HepG2 (cell line): Measurements from ENCODE around the gene EFNB1. TPM values are rescaled to one million over a fixed set of nuclear protein-coding genes. Genes with fewer than 3 reads are reported as not detected.

Source experiments
- ATAC-seq: fragments of 200-7000 bp; cut with Tn5 transposase; 3 replicates; pipeline ENCODE4 v1.9.1; 2020; ENCODE audit warnings: mild to moderate bottlenecking, moderate library complexity
- BruUV-seq: library from RNA; stranded (reverse); fragments of 400-500 nt; replicated peaks from 2 replicates; lab custom pipeline; 2021; lab: Mats Ljungman, UMichigan
- CTCF ChIA-PET: fragments of 300-600 bp; formaldehyde crosslinking; extraction: SDS; loops from one replicate; lab custom pipeline; 2021; ENCODE audit warnings: low total read pairs, inconsistent platforms, low intra/inter-chr PET ratio; lab: Yijun Ruan, JAX
- POLR2A ChIA-PET: fragments of 350-600 bp; sonication (Branson Sonifier 250); formaldehyde crosslinking; loops from one replicate; lab custom pipeline; 2020; ENCODE audit warnings: antibody characterized with exemption, inconsistent platforms; lab: Yijun Ruan, JAX
- DNase-seq: peaks from one replicate; pipeline ENCODE4 v3.0.0-alpha.2; 2015; ENCODE audit warnings: low spot score
- FAIRE-seq: peaks from 3 replicates; lab custom pipeline; 2011; peaks lifted over from hg19 to GRCh38; lab: Jason Lieb, UNC
- H2AFZ ChIP-seq: one replicate; pipeline ENCODE4 v1.6.1; 2011; ENCODE audit warnings: low read length, inconsistent platforms
- H3K27ac ChIP-seq: fragments of 300-600 bp; 3 replicates; pipeline ENCODE4 v1.8.0; 2011; ENCODE audit warnings: mixed run types, mild to moderate bottlenecking, mixed read lengths, low read length, inconsistent platforms; ENCODE audit not compliant: insufficient read depth; ENCODE audit errors: extremely low read length
- H3K27me3 ChIP-seq, 2 experiments: fragments of 200-600 bp in 1 of 2; 2 replicates in 1 of 2; 3 replicates in 1 of 2; pipeline versions ENCODE4 v1.6.0 to v1.8.0; 2011; ENCODE audit warnings: low read length in 2 of 2, mild to moderate bottlenecking in 2 of 2, moderate library complexity in 2 of 2, inconsistent platforms in 1 of 2; ENCODE audit not compliant: insufficient read depth in 2 of 2, control insufficient read depth in 1 of 2
- H3K36me3 ChIP-seq, 2 experiments: fragments of 200-600 bp in 1 of 2; replicated peaks in 1 of 2; 2 replicates in 1 of 2; 3 replicates in 1 of 2; pipeline versions ENCODE4 v1.5.1 to v1.8.0; 2011; ENCODE audit warnings: low read length in 2 of 2, inconsistent platforms in 1 of 2; ENCODE audit not compliant: insufficient read depth in 2 of 2, control insufficient read depth in 1 of 2
- H3K4me1 ChIP-seq: 2 replicates; pipeline ENCODE4 v1.5.1; 2012; ENCODE audit warnings: low read length, inconsistent platforms; ENCODE audit not compliant: insufficient read depth
- H3K4me2 ChIP-seq: 2 replicates; pipeline ENCODE4 v1.6.0; 2011; ENCODE audit warnings: low read depth, low read length, inconsistent platforms
- H3K4me3 ChIP-seq, 3 experiments: fragments of 200-600 bp in 1 of 3; sonication (generic), shearing (Covaris generic) in 1 of 3; replicated peaks in 1 of 3; 2 replicates each; pipeline ENCODE4 v1.5.1; 2011 to 2016; ENCODE audit warnings: low read length in 3 of 3, inconsistent platforms in 2 of 3, low read depth in 2 of 3, mild to moderate bottlenecking in 2 of 3, control low read depth in 1 of 3, mixed read lengths in 1 of 3; ENCODE audit not compliant: insufficient read depth in 1 of 3
- H3K79me2 ChIP-seq: one replicate; pipeline ENCODE4 v1.6.1; 2011; ENCODE audit warnings: low read length, inconsistent platforms; ENCODE audit not compliant: insufficient read depth
- H3K9ac ChIP-seq: 2 replicates; pipeline ENCODE4 v1.6.0; 2011; ENCODE audit warnings: mild to moderate bottlenecking, low read depth, low read length, inconsistent platforms; ENCODE audit not compliant: insufficient read depth
- H3K9me3 ChIP-seq: 2 replicates; pipeline ENCODE4 v1.5.1; 2012; ENCODE audit warnings: mild to moderate bottlenecking, low read length
- H4K20me1 ChIP-seq: 2 replicates; pipeline ENCODE4 v1.6.0; 2011; ENCODE audit warnings: inconsistent platforms, mild to moderate bottlenecking, low read length, moderate library complexity; ENCODE audit not compliant: insufficient read depth
- ATRX ChIP-seq: sonication (generic); formaldehyde crosslinking; IDR thresholded peaks from 2 replicates; pipeline ENCODE4 v1.4.0; 2020; ENCODE audit warnings: missing genetic modification reagents, borderline replicate concordance
- CBX5 ChIP-seq: sonication (generic); formaldehyde crosslinking; IDR thresholded peaks from 2 replicates; pipeline ENCODE4 v1.4.0; 2020; ENCODE audit warnings: missing genetic modification reagents, borderline replicate concordance
- NBN ChIP-seq: fragments of 450-650 bp; conservative IDR thresholded peaks from 2 replicates; pipeline ENCODE4 v1.6.1; 2017
- PAF1 ChIP-seq: IDR thresholded peaks from 2 replicates; pipeline ENCODE4 v1.6.1; 2016; ENCODE audit warnings: missing genetic modification reagents, missing compliant biosample characterization
- RAD21 ChIP-seq: fragments of 450-650 bp; formaldehyde crosslinking; IDR thresholded peaks from 2 replicates; pipeline ENCODE4 v1.5.0; 2020; ENCODE audit warnings: mild to moderate bottlenecking
- SMYD3 ChIP-seq: sonication (generic); formaldehyde crosslinking; IDR thresholded peaks from 2 replicates; pipeline ENCODE4 v1.8.1; 2023; ENCODE audit warnings: mild to moderate bottlenecking, missing genetic modification reagents
- TAF15 ChIP-seq: fragments of 200-400 bp; formaldehyde crosslinking; IDR thresholded peaks from one replicate; pipeline ENCODE4 v1.6.1; 2018; ENCODE audit warnings: mild to moderate bottlenecking, low read depth, low read length; ENCODE audit not compliant: poor library complexity, severe bottlenecking
- ZBTB42 ChIP-seq: sonication (generic); formaldehyde crosslinking; IDR thresholded peaks from 2 replicates; pipeline ENCODE4 v1.5.0; 2020; ENCODE audit warnings: mild to moderate bottlenecking, missing genetic modification reagents
- ZNF207 ChIP-seq: fragments of 450-650 bp; IDR thresholded peaks from 2 replicates; pipeline ENCODE4 v1.6.1; 2016; ENCODE audit warnings: antibody characterized with exemption, borderline replicate concordance
- WGBS: methylation state at CpG from one replicate; pipeline ENCODE4 v1.1.6; 2017; ENCODE audit warnings: low lambda C conversion rate; 5-methylcytosine and 5-hydroxymethylcytosine counted together
- in situ Hi-C: cut with HindIII; loops from 2 replicates; pipeline ENCODE4 v1.10.0; 2017; ENCODE audit warnings: low pct_unique_long_range_greater_than_20kb; ENCODE audit not compliant: extremely low pct_ligation_motif_present
- intact Hi-C: fragments of 100-400 bp; cut with micrococcal nuclease; formaldehyde crosslinking; loops from one replicate; pipeline ENCODE4 v1.10.0; 2022; ENCODE audit not compliant: unreplicated experiment
- polyA plus RNA-seq, 8 experiments: library from polyadenylated mRNA; depleted of rRNA in 3 of 8; stranded (reverse) in 7 of 8; unstranded in 1 of 8; fragments of >200 nt; fragmentation: Illumina TruSeq in 4 of 8; extraction: Trizol in 4 of 8; gene quantifications; 2 replicates each; pipeline versions ENCODE4 v1.2.1 to v1.2.3, GENCODE V29; 2011 to 2016; ENCODE audit warnings: low read depth in 4 of 8, missing spikeins in 1 of 8, mixed read lengths in 1 of 8; ENCODE audit not compliant: insufficient read depth in 1 of 8
- total RNA-seq, 5 experiments: library from RNA; depleted of rRNA; stranded (reverse); fragments of >200 nt; fragmentation: Illumina TruSeq; extraction: Trizol; gene quantifications; 2 replicates each; pipeline ENCODE4 v1.2.3, GENCODE V29; 2016; ENCODE audit warnings: low read depth in 1 of 5
- TF ChIP-seq, protein P1 (sequence below): sonication (generic); formaldehyde crosslinking; IDR thresholded peaks from 2 replicates; pipeline ENCODE4 v1.4.0; 2020; ENCODE audit warnings: missing genetic modification reagents
- TF ChIP-seq, protein P2 (sequence below): sonication (generic); formaldehyde crosslinking; IDR thresholded peaks from 2 replicates; pipeline ENCODE4 v1.5.0; 2020; ENCODE audit warnings: mild to moderate bottlenecking, missing genetic modification reagents

EFNB1 gene
- total and polyA plus RNA-seq, 2 of the 13 experiments (the other 11 are each of a cell fraction or from before 2014, with no cell fraction given) = 4.0 to 4.1 TPM

GRCh38 chrX:68870357-68870756 lies 41.5 kb downstream of the EFNB1 start:
- in situ Hi-C loops = no loop called here
- no peaks in the 10 kb centered on the region for H3K79me2 ChIP-seq
- H3K9me3 ChIP-seq = no peaks in the 10 kb centered on the region
- H3K27ac ChIP-seq = no peak overlapping the region
- ChIA-PET CTCF (no interaction called here), POLR2A (interaction anchor here (1.2 kb wide), 1 partner anchor 41 kb away, joined by 7 read pairs; the partner anchor contains the start of gene EFNB1)
- 29% methylated on average over 2 of the region's 3 CpGs for WGBS
- BruUV-seq = no TSS peak
- intact Hi-C loops = no loop called here
- H3K4me1 ChIP-seq = peaks cover 17% of the 10 kb centered on the region
- FAIRE-seq (no peak), ATAC-seq (no peak), DNase-seq (no peak)
- H4K20me1 ChIP-seq = no peaks in the 10 kb centered on the region
- no peaks in the 10 kb centered on the region for H3K27me3 ChIP-seq
- H2AFZ ChIP-seq = no peak overlapping the region
- H3K4me3 ChIP-seq = no peak overlapping the region
- no peak for TF ChIP-seq PAF1 (CRISPR knock-in tag)
- TF ChIP-seq, protein P1, sequence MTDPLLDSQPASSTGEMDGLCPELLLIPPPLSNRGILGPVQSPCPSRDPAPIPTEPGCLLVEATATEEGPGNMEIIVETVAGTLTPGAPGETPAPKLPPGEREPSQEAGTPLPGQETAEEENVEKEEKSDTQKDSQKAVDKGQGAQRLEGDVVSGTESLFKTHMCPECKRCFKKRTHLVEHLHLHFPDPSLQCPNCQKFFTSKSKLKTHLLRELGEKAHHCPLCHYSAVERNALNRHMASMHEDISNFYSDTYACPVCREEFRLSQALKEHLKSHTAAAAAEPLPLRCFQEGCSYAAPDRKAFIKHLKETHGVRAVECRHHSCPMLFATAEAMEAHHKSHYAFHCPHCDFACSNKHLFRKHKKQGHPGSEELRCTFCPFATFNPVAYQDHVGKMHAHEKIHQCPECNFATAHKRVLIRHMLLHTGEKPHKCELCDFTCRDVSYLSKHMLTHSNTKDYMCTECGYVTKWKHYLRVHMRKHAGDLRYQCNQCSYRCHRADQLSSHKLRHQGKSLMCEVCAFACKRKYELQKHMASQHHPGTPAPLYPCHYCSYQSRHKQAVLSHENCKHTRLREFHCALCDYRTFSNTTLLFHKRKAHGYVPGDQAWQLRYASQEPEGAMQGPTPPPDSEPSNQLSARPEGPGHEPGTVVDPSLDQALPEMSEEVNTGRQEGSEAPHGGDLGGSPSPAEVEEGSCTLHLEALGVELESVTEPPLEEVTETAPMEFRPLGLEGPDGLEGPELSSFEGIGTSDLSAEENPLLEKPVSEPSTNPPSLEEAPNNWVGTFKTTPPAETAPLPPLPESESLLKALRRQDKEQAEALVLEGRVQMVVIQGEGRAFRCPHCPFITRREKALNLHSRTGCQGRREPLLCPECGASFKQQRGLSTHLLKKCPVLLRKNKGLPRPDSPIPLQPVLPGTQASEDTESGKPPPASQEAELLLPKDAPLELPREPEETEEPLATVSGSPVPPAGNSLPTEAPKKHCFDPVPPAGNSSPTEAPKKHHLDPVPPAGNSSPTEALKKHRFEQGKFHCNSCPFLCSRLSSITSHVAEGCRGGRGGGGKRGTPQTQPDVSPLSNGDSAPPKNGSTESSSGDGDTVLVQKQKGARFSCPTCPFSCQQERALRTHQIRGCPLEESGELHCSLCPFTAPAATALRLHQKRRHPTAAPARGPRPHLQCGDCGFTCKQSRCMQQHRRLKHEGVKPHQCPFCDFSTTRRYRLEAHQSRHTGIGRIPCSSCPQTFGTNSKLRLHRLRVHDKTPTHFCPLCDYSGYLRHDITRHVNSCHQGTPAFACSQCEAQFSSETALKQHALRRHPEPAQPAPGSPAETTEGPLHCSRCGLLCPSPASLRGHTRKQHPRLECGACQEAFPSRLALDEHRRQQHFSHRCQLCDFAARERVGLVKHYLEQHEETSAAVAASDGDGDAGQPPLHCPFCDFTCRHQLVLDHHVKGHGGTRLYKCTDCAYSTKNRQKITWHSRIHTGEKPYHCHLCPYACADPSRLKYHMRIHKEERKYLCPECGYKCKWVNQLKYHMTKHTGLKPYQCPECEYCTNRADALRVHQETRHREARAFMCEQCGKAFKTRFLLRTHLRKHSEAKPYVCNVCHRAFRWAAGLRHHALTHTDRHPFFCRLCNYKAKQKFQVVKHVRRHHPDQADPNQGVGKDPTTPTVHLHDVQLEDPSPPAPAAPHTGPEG (CRISPR knock-in tag) = no peak
- TF ChIP-seq ATRX (CRISPR knock-in tag) = no peak
- TF ChIP-seq ZBTB42 (CRISPR knock-in tag) = no peak
- no peak for TF ChIP-seq RAD21 (CRISPR knock-in tag)
- no peak for TF ChIP-seq ZNF207
- no peak for TF ChIP-seq SMYD3 (CRISPR knock-in tag)
- TF ChIP-seq NBN = no peak
- TF ChIP-seq TAF15 = no peak
- no peak for TF ChIP-seq CBX5 (CRISPR knock-in tag)
- TF ChIP-seq, protein P2, sequence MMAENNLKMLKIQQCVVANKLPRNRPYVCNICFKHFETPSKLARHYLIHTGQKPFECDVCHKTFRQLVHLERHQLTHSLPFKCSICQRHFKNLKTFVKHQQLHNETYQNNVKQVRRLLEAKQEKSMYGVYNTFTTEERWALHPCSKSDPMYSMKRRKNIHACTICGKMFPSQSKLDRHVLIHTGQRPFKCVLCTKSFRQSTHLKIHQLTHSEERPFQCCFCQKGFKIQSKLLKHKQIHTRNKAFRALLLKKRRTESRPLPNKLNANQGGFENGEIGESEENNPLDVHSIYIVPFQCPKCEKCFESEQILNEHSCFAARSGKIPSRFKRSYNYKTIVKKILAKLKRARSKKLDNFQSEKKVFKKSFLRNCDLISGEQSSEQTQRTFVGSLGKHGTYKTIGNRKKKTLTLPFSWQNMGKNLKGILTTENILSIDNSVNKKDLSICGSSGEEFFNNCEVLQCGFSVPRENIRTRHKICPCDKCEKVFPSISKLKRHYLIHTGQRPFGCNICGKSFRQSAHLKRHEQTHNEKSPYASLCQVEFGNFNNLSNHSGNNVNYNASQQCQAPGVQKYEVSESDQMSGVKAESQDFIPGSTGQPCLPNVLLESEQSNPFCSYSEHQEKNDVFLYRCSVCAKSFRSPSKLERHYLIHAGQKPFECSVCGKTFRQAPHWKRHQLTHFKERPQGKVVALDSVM (CRISPR knock-in tag) = no peak
- TF ChIP-seq, all 625 proteins: peak for 0
- Histone ChIP-seq H3K4me2 (no peak overlapping the region), H3K36me3 (no peaks in the 10 kb centered on the region), H3K9ac (no peak overlapping the region)
